ENCODE results near the gene TMEM213. TPM values are rescaled to one million over a fixed set of nuclear protein-coding genes. Genes with fewer than 3 reads are reported as not detected.

The TMEM213 gene
- total and polyA plus RNA-seq, 9 of the 15 experiments (the other 6 are each of a cell fraction or from before 2014, with no cell fraction given), result not detected

GRCh38 chr7:138842111-138842510 is 44.3 kb downstream of the TMEM213 start (continued):
- TF ChIP-seq RAD51 (IDR thresholded peaks at IDR 0.05; ENCODE audit: borderline replicate concordance, low read depth) (peak; percentile 69; the same call in 1 of the 2 replicates), ZNF561 (CRISPR knock-in tag; conservative IDR thresholded peaks at IDR 0.05) (no peak), RBM15 (IDR thresholded peaks at IDR 0.05; ENCODE audit: insufficient read depth, low read length) (no peak), ZNF263 (CRISPR knock-in tag; IDR thresholded peaks at IDR 0.05; ENCODE audit: borderline replicate concordance) (no peak), OTX1 (CRISPR knock-in tag; IDR thresholded peaks at IDR 0.05) (no peak), NCOA1 (IDR thresholded peaks at IDR 0.05; ENCODE audit: low read depth) (no peak), MAFG (tag; conservative IDR thresholded peaks at IDR 0.05) (peak; percentile 87), GATA2 (CRISPR knock-in tag; IDR thresholded peaks at IDR 0.05) (no peak), CREB3 (tag; conservative IDR thresholded peaks at IDR 0.05; ENCODE audit: low read depth) (no peak), ATF7 (IDR thresholded peaks at IDR 0.05) (0 out of 2 replicates have a peak, but pooled peaks have one; percentile 16), DACH1 (IDR thresholded peaks at IDR 0.05; ENCODE audit: partially characterized antibody) (no peak), CEBPB (tag; IDR thresholded peaks at IDR 0.05) (0 out of 2 replicates have a peak, but pooled peaks have one; percentile 6), CREB5 (CRISPR knock-in tag; IDR thresholded peaks at IDR 0.05) (no peak), TEAD4 (IDR thresholded peaks at IDR 0.05; ENCODE audit: low read length) (peak; percentile 62), TEAD4 (CRISPR knock-in tag; IDR thresholded peaks at IDR 0.05; ENCODE audit: borderline replicate concordance) (no peak), YY1 (IDR thresholded peaks at IDR 0.05; ENCODE audit: borderline replicate concordance in 1 of 3, control insufficient read depth in 1 of 3, extremely low read depth in 1 of 3, insufficient read depth in 3 of 3, insufficient read length in 1 of 3, insufficient replicate concordance in 2 of 3, low read depth in 1 of 3, low read length in 2 of 3) (peak in 1 of 3 experiments; percentile 19), ZFPM2 (CRISPR knock-in tag; IDR thresholded peaks at IDR 0.05) (no peak)
- TF ChIP-seq, protein P1, sequence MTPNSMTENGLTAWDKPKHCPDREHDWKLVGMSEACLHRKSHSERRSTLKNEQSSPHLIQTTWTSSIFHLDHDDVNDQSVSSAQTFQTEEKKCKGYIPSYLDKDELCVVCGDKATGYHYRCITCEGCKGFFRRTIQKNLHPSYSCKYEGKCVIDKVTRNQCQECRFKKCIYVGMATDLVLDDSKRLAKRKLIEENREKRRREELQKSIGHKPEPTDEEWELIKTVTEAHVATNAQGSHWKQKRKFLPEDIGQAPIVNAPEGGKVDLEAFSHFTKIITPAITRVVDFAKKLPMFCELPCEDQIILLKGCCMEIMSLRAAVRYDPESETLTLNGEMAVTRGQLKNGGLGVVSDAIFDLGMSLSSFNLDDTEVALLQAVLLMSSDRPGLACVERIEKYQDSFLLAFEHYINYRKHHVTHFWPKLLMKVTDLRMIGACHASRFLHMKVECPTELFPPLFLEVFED (CRISPR knock-in tag; conservative IDR thresholded peaks at IDR 0.05), result no peak
- TF ChIP-seq, protein P2, sequence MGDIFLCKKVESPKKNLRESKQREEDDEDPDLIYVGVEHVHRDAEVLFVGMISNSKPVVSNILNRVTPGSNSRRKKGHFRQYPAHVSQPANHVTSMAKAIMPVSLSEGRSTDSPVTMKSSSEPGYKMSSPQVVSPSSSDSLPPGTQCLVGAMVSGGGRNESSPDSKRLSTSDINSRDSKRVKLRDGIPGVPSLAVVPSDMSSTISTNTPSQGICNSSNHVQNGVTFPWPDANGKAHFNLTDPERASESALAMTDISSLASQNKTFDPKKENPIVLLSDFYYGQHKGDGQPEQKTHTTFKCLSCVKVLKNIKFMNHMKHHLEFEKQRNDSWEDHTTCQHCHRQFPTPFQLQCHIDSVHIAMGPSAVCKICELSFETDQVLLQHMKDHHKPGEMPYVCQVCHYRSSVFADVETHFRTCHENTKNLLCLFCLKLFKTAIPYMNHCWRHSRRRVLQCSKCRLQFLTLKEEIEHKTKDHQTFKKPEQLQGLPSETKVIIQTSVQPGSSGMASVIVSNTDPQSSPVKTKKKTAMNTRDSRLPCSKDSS (IDR thresholded peaks at IDR 0.05; ENCODE audit: low read depth, partially characterized antibody), result no peak
- TF ChIP-seq, protein P3, sequence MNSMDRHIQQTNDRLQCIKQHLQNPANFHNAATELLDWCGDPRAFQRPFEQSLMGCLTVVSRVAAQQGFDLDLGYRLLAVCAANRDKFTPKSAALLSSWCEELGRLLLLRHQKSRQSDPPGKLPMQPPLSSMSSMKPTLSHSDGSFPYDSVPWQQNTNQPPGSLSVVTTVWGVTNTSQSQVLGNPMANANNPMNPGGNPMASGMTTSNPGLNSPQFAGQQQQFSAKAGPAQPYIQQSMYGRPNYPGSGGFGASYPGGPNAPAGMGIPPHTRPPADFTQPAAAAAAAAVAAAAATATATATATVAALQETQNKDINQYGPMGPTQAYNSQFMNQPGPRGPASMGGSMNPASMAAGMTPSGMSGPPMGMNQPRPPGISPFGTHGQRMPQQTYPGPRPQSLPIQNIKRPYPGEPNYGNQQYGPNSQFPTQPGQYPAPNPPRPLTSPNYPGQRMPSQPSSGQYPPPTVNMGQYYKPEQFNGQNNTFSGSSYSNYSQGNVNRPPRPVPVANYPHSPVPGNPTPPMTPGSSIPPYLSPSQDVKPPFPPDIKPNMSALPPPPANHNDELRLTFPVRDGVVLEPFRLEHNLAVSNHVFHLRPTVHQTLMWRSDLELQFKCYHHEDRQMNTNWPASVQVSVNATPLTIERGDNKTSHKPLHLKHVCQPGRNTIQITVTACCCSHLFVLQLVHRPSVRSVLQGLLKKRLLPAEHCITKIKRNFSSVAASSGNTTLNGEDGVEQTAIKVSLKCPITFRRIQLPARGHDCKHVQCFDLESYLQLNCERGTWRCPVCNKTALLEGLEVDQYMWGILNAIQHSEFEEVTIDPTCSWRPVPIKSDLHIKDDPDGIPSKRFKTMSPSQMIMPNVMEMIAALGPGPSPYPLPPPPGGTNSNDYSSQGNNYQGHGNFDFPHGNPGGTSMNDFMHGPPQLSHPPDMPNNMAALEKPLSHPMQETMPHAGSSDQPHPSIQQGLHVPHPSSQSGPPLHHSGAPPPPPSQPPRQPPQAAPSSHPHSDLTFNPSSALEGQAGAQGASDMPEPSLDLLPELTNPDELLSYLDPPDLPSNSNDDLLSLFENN (IDR thresholded peaks at IDR 0.05; ENCODE audit: low read depth in 2 of 2, low read length in 2 of 2), result no peak
